ENCODE results near the gene CARD19.

CARD19 gene

GRCh38 chr9:93066978-93067603 lies 28.9 kb upstream of the CARD19 start:
- H3K4me1 ChIP-seq (ENCODE audit: control insufficient read depth, insufficient read depth, low read length) = no peaks in the 10 kb centered on the region
- no peaks in the 10 kb centered on the region for H3K9me3 ChIP-seq (ENCODE audit: control insufficient read depth, insufficient read depth, low read depth, low read length)
- ChIA-PET CTCF (interaction anchor here (0.6 to 1.4 kb wide), 2 partner anchors 38 to 87 kb away, joined by 3 to 6 read pairs; no protein-coding TSS in a partner anchor), POLR2A (no interaction called here)
- TF ChIP-seq ZNF707 (tag by site-specific recombination; IDR thresholded peaks at IDR 0.05) (no peak), ZFP41 (tag by site-specific recombination; IDR thresholded peaks at IDR 0.05; ENCODE audit: borderline replicate concordance) (no peak)
- no peak overlapping the region for H3K27ac ChIP-seq (ENCODE audit: extremely low read depth, low read depth, low read length)
- H3K4me3 ChIP-seq (ENCODE audit: low read depth, low read length) = no peak overlapping the region
- no peaks in the 10 kb centered on the region for H3K36me3 ChIP-seq (ENCODE audit: control insufficient read depth in 2 of 2, insufficient read depth in 1 of 2, low read length in 2 of 2)

- ChIA-PET CTCF (no interaction called here), POLR2A (no interaction called here)
- no peak overlapping the region for H3K4me3 ChIP-seq (ENCODE audit: low read depth, low read length)
- no peaks in the 10 kb centered on the region for H3K9me3 ChIP-seq (ENCODE audit: control insufficient read depth, insufficient read depth, low read depth, low read length)
- peaks cover 5% of the 10 kb centered on the region; the same call in 1 of the 2 replicates for H3K4me1 ChIP-seq (ENCODE audit: control insufficient read depth, insufficient read depth, low read length)
- no peak overlapping the region for H3K27ac ChIP-seq (ENCODE audit: extremely low read depth, low read depth, low read length)
- TF ChIP-seq ZBTB26 (tag by site-specific recombination; optimal IDR thresholded peaks at IDR 0.05) = no peak
- TF ChIP-seq TCF7L2 (IDR thresholded peaks at IDR 0.05; ENCODE audit: borderline replicate concordance, low read depth, low read length) = no peak
- TF ChIP-seq ZNF10 (tag by site-specific recombination; IDR thresholded peaks at IDR 0.05) = no peak
- no peak for TF ChIP-seq ZNF561 (tag by site-specific recombination; IDR thresholded peaks at IDR 0.05; ENCODE audit: borderline replicate concordance)
- no peak for TF ChIP-seq ZNF221 (tag by site-specific recombination; IDR thresholded peaks at IDR 0.05; ENCODE audit: borderline replicate concordance)
- no peak for TF ChIP-seq ZNF596 (tag by site-specific recombination; IDR thresholded peaks at IDR 0.05)
- no peak for TF ChIP-seq ZNF19 (tag by site-specific recombination; IDR thresholded peaks at IDR 0.05; ENCODE audit: low read depth)
- no peak for TF ChIP-seq ZNF138 (tag by site-specific recombination; IDR thresholded peaks at IDR 0.05; ENCODE audit: borderline replicate concordance)
- no peak for TF ChIP-seq ZNF645 (tag by site-specific recombination; IDR thresholded peaks at IDR 0.05)
- no peak for TF ChIP-seq ZNF747 (tag by site-specific recombination; IDR thresholded peaks at IDR 0.05)
- TF ChIP-seq ZNF133 (tag by site-specific recombination; IDR thresholded peaks at IDR 0.05) = no peak
- TF ChIP-seq GFI1B (tag by site-specific recombination; IDR thresholded peaks at IDR 0.05) = no peak
- no peak for TF ChIP-seq ZNF350 (tag by site-specific recombination; IDR thresholded peaks at IDR 0.05)
- TF ChIP-seq ZBTB1 (tag by site-specific recombination; IDR thresholded peaks at IDR 0.05) = no peak
- no peak for TF ChIP-seq ZNF280C (tag by site-specific recombination; IDR thresholded peaks at IDR 0.05)
- no peak for TF ChIP-seq ZBTB11 (tag by site-specific recombination; conservative IDR thresholded peaks at IDR 0.05; ENCODE audit: low read depth)
- H3K36me3 ChIP-seq (ENCODE audit: control insufficient read depth in 2 of 2, insufficient read depth in 1 of 2, low read length in 2 of 2) = no peaks in the 10 kb centered on the region
These were observed 27.1 kb upstream of the CARD19 start for GRCh38 chr9:93068956-93069355.

All from HEK293 (cell line).